Astrocyte (in vitro differentiated cells and primary cell): ENCODE data around the gene DMRTB1. TPM values are rescaled to one million over a fixed set of nuclear protein-coding genes. Genes with fewer than 3 reads are reported as not detected.

Source experiments
- DNase-seq: peaks from one replicate; pipeline ENCODE4 v3.0.0-alpha.2; 2010; ENCODE audit warnings: low read depth
- FAIRE-seq: peaks from 2 replicates; lab custom pipeline; 2011; peaks lifted over from hg19 to GRCh38; lab: Jason Lieb, UNC
- H2AFZ ChIP-seq: 2 replicates; pipeline ENCODE4 v1.6.0; 2012; ENCODE audit warnings: low read depth, low read length, inconsistent platforms
- H3K27ac ChIP-seq: 2 replicates; pipeline ENCODE4 v1.5.1; 2011; ENCODE audit warnings: low read depth, low read length, inconsistent platforms
- H3K27me3 ChIP-seq: 2 replicates; pipeline ENCODE4 v1.6.0; 2011; ENCODE audit warnings: low read length, inconsistent platforms; ENCODE audit not compliant: insufficient read depth
- H3K36me3 ChIP-seq: 2 replicates; pipeline ENCODE4 v1.5.1; 2011; ENCODE audit warnings: low read length, inconsistent platforms; ENCODE audit not compliant: insufficient read depth
- H3K4me1 ChIP-seq: 2 replicates; pipeline ENCODE4 v1.5.1; 2011; ENCODE audit warnings: low read length, inconsistent platforms; ENCODE audit not compliant: insufficient read depth
- H3K4me2 ChIP-seq: 2 replicates; pipeline ENCODE4 v1.6.0; 2012; ENCODE audit warnings: low read length, inconsistent platforms
- H3K4me3 ChIP-seq: 2 replicates; pipeline ENCODE4 v1.5.1; 2011; ENCODE audit warnings: low read depth, mild to moderate bottlenecking, low read length, inconsistent platforms; ENCODE audit not compliant: insufficient read depth
- H3K79me2 ChIP-seq: 2 replicates; pipeline ENCODE4 v1.6.0; 2012; ENCODE audit warnings: mild to moderate bottlenecking, low read length, inconsistent platforms; ENCODE audit not compliant: insufficient read depth
- H3K9ac ChIP-seq: 2 replicates; pipeline ENCODE4 v1.6.0; 2012; ENCODE audit warnings: mild to moderate bottlenecking, low read length, inconsistent platforms
- H3K9me3 ChIP-seq: 2 replicates; pipeline ENCODE4 v1.5.1; 2012; ENCODE audit warnings: low read depth, mild to moderate bottlenecking, low read length, inconsistent platforms; ENCODE audit not compliant: insufficient read depth
- H4K20me1 ChIP-seq: 2 replicates; pipeline ENCODE4 v1.6.0; 2012; ENCODE audit warnings: low read length, inconsistent platforms; ENCODE audit not compliant: insufficient read depth
- H3K27ac Mint-ChIP-seq: one replicate; pipeline ENCODE4 v1.8.0; 2021; ENCODE audit warnings: mild to moderate bottlenecking, mixed read lengths; ENCODE audit not compliant: unreplicated experiment
- H3K27me3 Mint-ChIP-seq: one replicate; pipeline ENCODE4 v1.8.0; 2021; ENCODE audit warnings: low read depth, mixed read lengths; ENCODE audit not compliant: unreplicated experiment
- H3K36me3 Mint-ChIP-seq: one replicate; pipeline ENCODE4 v1.8.0; 2021; ENCODE audit warnings: low read depth, mixed read lengths; ENCODE audit not compliant: unreplicated experiment
- H3K4me1 Mint-ChIP-seq: one replicate; pipeline ENCODE4 v1.8.0; 2021; ENCODE audit warnings: low read depth, mixed read lengths; ENCODE audit not compliant: unreplicated experiment
- H3K4me3 Mint-ChIP-seq: one replicate; pipeline ENCODE4 v1.8.0; 2021; ENCODE audit warnings: mild to moderate bottlenecking, moderate library complexity, mixed read lengths; ENCODE audit not compliant: unreplicated experiment
- H3K9me3 Mint-ChIP-seq: one replicate; pipeline ENCODE4 v1.8.0; 2021; ENCODE audit warnings: mild to moderate bottlenecking, mixed read lengths; ENCODE audit not compliant: unreplicated experiment
- EZH2 ChIP-seq: IDR thresholded peaks from 2 replicates; pipeline ENCODE4 v1.6.1; 2012; ENCODE audit warnings: mild to moderate bottlenecking, low read length, inconsistent platforms; ENCODE audit not compliant: insufficient read depth
- total RNA-seq: library from RNA; stranded (reverse); gene quantifications from 2 replicates; pipeline ENCODE4 v1.2.1, GENCODE V29; 2021
- TF ChIP-seq, protein P1 (sequence below): IDR thresholded peaks from 2 replicates; pipeline ENCODE4 v1.5.1; 2011; ENCODE audit warnings: low read depth, mild to moderate bottlenecking, inconsistent platforms, low read length, moderate library complexity; ENCODE audit not compliant: insufficient read depth

DMRTB1 gene
- total RNA-seq, 1 donor from 2014 or later, result not detected

DNA sequence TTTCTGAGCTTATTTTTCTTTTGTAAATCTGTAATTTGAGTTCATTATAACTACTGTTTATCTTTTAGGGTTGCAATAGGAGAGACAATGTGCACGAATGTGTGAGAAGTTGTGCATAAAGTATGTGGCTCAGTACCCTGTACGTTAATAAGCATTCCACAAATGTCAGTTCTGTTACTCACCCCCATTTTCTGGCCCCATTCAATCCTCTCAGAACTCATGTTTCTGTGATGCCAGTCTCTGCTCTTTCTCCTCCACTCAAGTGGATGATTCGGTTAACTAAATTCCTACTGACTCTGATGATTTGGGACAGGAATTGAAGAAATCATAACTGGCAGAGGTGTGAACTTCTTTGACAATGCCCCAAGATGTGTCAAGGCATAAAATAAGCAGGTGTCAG is 10.2 kb upstream of the DMRTB1 start:
- FAIRE-seq (peak; percentile 93), DNase-seq (peak; percentile 91)
- peak overlapping the region; percentile 61 for H3K4me2 ChIP-seq
- H4K20me1 ChIP-seq, result no peaks in the 10 kb centered on the region
- Mint-ChIP-seq H3K9me3 (no peaks in the 10 kb centered on the region), H3K4me1 (peaks cover 21% of the 10 kb centered on the region), H3K27ac (peak overlapping the region; percentile 96), H3K36me3 (no peaks in the 10 kb centered on the region), H3K27me3 (no peaks in the 10 kb centered on the region), H3K4me3 (peak overlapping the region; percentile 24)
- no peak overlapping the region for H2AFZ ChIP-seq
- H3K9ac ChIP-seq, result no peak overlapping the region
- H3K4me1 ChIP-seq, result peaks cover 12% of the 10 kb centered on the region
- H3K27ac ChIP-seq, result peak overlapping the region; percentile 23
- H3K36me3 ChIP-seq, result no peaks in the 10 kb centered on the region
- H3K79me2 ChIP-seq, result no peaks in the 10 kb centered on the region
- H3K4me3 ChIP-seq, result no peak overlapping the region
- no peaks in the 10 kb centered on the region for H3K27me3 ChIP-seq
- no peaks in the 10 kb centered on the region for H3K9me3 ChIP-seq
- TF ChIP-seq, protein P1, sequence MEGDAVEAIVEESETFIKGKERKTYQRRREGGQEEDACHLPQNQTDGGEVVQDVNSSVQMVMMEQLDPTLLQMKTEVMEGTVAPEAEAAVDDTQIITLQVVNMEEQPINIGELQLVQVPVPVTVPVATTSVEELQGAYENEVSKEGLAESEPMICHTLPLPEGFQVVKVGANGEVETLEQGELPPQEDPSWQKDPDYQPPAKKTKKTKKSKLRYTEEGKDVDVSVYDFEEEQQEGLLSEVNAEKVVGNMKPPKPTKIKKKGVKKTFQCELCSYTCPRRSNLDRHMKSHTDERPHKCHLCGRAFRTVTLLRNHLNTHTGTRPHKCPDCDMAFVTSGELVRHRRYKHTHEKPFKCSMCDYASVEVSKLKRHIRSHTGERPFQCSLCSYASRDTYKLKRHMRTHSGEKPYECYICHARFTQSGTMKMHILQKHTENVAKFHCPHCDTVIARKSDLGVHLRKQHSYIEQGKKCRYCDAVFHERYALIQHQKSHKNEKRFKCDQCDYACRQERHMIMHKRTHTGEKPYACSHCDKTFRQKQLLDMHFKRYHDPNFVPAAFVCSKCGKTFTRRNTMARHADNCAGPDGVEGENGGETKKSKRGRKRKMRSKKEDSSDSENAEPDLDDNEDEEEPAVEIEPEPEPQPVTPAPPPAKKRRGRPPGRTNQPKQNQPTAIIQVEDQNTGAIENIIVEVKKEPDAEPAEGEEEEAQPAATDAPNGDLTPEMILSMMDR, result no peak
- no peak for TF ChIP-seq EZH2

GRCh38 chr1:53449693-53450092 is 9.5 kb upstream of the DMRTB1 start:
- Histone ChIP-seq H3K4me2 (no peak overlapping the region), H3K79me2 (no peaks in the 10 kb centered on the region), H3K36me3 (no peaks in the 10 kb centered on the region), H3K4me1 (peaks cover 12% of the 10 kb centered on the region), H3K27me3 (no peaks in the 10 kb centered on the region), H3K4me3 (no peak overlapping the region), H3K9me3 (no peaks in the 10 kb centered on the region), H2AFZ (no peak overlapping the region), H4K20me1 (no peaks in the 10 kb centered on the region), H3K27ac (no peak overlapping the region), H3K9ac (no peak overlapping the region)
- Mint-ChIP-seq H3K4me3 (no peak overlapping the region), H3K36me3 (no peaks in the 10 kb centered on the region), H3K4me1 (peaks cover 21% of the 10 kb centered on the region), H3K27me3 (peaks cover 1% of the 10 kb centered on the region), H3K27ac (peak overlapping the region; percentile 96), H3K9me3 (no peaks in the 10 kb centered on the region)
- no peak for DNase-seq
- TF ChIP-seq, protein P1, result no peak
- TF ChIP-seq EZH2, result no peak
- no peak for FAIRE-seq

DNA sequence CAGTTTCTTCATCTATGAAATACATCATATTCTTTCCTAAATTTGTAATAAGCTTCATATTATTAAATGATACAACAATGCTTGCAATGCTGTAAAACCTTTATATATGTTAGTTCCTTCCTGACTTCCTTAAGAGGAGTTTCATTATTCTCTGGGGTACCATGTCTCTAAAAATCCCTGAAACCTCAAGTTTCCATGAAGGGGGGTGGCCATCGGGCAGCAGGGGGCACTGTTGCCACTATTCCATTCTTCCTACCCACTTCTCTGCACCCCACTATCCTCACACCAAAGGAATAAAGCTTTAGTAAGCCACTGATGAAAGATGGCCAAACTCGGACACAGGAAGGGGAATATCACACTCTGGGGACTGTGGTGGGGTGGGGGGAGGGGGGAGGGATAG is 9.0 kb upstream of the DMRTB1 start:
- no peak for DNase-seq
- Histone ChIP-seq H3K27me3 (no peaks in the 10 kb centered on the region), H3K4me3 (no peak overlapping the region), H3K4me2 (no peak overlapping the region), H2AFZ (no peak overlapping the region), H3K79me2 (no peaks in the 10 kb centered on the region), H4K20me1 (no peaks in the 10 kb centered on the region), H3K27ac (no peak overlapping the region), H3K4me1 (peaks cover 12% of the 10 kb centered on the region), H3K36me3 (no peaks in the 10 kb centered on the region), H3K9me3 (no peaks in the 10 kb centered on the region), H3K9ac (no peak overlapping the region)
- no peaks in the 10 kb centered on the region for H3K9me3 Mint-ChIP-seq
- peaks cover 21% of the 10 kb centered on the region for H3K4me1 Mint-ChIP-seq
- H3K27ac Mint-ChIP-seq, result peak overlapping the region; percentile 96
- H3K36me3 Mint-ChIP-seq, result no peaks in the 10 kb centered on the region
- FAIRE-seq, result no peak
- peaks cover 1% of the 10 kb centered on the region for H3K27me3 Mint-ChIP-seq
- TF ChIP-seq EZH2, result no peak
- TF ChIP-seq, protein P1, result peak; percentile 13
- H3K4me3 Mint-ChIP-seq, result no peak overlapping the region
